HepG2 (cell line): ENCODE measurements around the gene FGD4.

Experiments
- AHR ChIP-seq: IDR thresholded peaks from 2 replicates; pipeline ENCODE4 v1.6.1; 2018; ENCODE audit warnings: missing genetic modification reagents, missing compliant biosample characterization
- KLF9 ChIP-seq: IDR thresholded peaks from 2 replicates; pipeline ENCODE4 v1.6.1; 2016; ENCODE audit warnings: low read depth
- POLR2A ChIP-seq, 2 experiments: IDR thresholded peaks; 2 replicates each; pipeline ENCODE4 v1.6.1; 2011; ENCODE audit warnings: low read depth in 2 of 2, low read length in 2 of 2, mild to moderate bottlenecking in 1 of 2, moderate library complexity in 1 of 2; ENCODE audit not compliant: insufficient read depth in 1 of 2
- SP2 ChIP-seq: sonication (generic); formaldehyde crosslinking; IDR thresholded peaks from 2 replicates; pipeline ENCODE4 v1.5.1; 2020; ENCODE audit warnings: mild to moderate bottlenecking, missing genetic modification reagents
- ZFX ChIP-seq: sonication (generic); formaldehyde crosslinking; IDR thresholded peaks from 2 replicates; pipeline ENCODE4 v1.4.0; 2020; ENCODE audit warnings: mild to moderate bottlenecking, low read depth, missing genetic modification reagents, moderate library complexity
- ZNF512B ChIP-seq: sonication (generic); formaldehyde crosslinking; IDR thresholded peaks from 2 replicates; pipeline ENCODE4 v1.5.1; 2020; ENCODE audit warnings: missing genetic modification reagents, mild to moderate bottlenecking, borderline replicate concordance

- TF ChIP-seq KLF9 (CRISPR knock-in tag) = no peak
- TF ChIP-seq POLR2A (IDR thresholded peaks at IDR 0.05; ENCODE audit: insufficient read depth in 1 of 2, low read depth in 2 of 2, low read length in 2 of 2) = no peak
- no peak for TF ChIP-seq AHR (CRISPR knock-in tag)
- TF ChIP-seq SP2 (CRISPR knock-in tag) = no peak
- TF ChIP-seq ZFX (CRISPR knock-in tag) = no peak
- TF ChIP-seq ZNF512B (CRISPR knock-in tag) = no peak
These were observed 54.7 kb downstream of the FGD4 start for GRCh38 chr12:32454075-32454474.
